GM18907 (cell line): ENCODE data around the gene CTDNEP1.

ENCODE experiments used
- ATAC-seq: cut with Tn5 transposase; IDR thresholded peaks from one replicate; pipeline ENCODE4 v1.9.1; 2021; ENCODE audit warnings: mild to moderate bottlenecking, moderate library complexity; ENCODE audit not compliant: unreplicated experiment

CTDNEP1 gene

DNA sequence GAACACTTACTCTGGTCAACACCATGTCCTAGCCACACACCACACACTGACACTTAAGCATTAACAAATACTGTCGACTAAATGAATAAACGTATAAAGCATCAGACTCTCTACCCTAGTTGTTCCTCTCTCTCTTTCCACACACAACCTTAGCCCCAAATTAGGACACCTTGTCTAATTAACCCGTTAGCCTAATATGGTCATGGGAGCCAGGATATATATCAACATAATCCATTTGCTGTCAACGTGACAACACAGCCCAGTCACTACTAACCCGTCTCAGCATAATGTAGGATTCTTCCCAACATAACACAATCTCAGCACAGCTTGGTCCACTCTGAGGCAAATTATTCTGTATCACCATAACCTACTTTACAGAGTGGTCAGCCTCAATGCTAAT, 19.4 kb downstream of the CTDNEP1 start:
- ATAC-seq: no peak

DNA sequence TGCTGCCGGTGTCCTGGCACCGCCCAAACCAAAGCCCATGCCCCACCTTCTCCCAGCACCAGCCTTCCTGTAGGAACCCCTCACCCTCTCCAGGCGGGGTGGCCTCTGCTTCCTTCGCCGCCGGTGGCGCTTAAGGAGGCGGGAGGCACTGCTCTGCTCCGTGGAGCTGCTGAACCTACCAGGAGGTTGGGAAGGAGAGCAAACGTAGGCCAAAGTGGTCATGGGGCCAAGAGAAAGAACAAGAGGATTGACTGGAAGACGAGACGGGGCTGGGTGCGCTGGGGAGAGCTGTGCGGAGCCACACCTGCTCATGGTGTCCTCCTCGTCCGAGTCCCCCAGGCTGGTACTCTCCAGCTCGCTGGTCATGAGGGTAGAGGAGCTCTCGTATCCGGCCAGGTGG, 22.0 kb downstream of the CTDNEP1 start:
- no peak for ATAC-seq

DNA sequence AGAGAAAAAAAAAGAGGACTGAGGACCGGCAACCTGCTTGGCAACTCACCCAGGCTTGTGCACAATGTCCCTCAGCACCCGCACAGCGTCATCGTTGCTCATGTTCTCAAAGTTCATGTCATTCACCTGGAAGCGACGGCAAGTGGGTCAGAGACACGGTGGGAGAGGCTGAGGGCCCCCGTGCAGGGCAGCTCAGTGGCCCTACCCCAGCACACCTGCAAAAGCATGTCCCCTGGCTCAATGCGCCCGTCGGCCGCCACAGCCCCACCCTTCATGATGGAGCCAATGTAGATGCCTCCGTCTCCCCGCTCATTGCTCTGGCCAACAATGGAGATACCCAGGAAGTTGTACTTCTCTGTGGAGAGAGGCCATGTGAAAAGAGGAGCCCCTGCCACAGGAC, 22.6 kb downstream of the CTDNEP1 start:
- ATAC-seq: no peak

DNA sequence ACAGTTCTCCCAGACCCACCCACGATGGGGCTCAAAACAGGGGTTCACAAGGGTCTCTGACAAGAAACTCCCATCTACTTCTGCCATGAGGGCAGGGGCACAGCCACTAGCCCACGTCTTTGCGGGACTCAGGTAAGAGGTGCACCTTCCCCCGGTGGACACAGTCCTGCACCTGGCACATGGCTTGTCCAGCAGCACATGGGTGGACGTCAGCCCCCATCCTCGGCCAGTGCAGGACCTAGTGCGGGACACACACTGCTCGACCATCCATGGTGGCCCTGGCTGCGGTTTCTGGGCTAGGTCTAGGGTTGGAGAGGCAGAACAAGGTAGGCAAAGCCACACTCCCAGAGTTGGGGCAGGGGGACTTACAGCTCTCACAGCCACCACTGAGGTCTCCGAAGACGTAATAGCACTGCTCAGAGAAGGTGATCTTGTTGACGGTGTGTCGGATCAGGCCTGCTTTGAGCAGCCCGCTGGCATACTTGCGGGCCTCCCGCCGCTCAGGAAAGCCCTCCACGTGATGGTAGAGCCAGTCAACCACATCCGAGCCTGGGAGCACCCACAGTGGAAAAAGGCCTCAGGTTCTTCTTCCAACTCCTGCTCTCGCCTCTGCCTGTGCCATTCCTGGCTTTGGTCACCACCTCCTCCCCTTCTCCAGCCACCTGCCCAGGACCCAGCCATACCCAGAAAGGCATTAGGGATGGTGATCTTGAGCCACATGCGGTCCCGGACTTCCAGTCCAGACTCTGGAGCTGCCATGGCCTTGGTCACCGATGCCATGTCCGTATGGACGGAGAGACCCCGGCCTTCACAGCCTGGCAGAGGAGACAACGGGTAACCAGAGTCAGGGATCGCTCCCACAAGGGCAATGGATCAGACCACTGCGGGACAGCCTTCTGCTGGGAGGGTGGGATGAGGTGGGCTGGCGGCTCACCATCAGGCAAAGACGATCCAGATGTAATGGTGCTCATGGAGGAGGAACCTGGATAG, 24.5 kb downstream of the CTDNEP1 start:
- ATAC-seq: no peak

DNA sequence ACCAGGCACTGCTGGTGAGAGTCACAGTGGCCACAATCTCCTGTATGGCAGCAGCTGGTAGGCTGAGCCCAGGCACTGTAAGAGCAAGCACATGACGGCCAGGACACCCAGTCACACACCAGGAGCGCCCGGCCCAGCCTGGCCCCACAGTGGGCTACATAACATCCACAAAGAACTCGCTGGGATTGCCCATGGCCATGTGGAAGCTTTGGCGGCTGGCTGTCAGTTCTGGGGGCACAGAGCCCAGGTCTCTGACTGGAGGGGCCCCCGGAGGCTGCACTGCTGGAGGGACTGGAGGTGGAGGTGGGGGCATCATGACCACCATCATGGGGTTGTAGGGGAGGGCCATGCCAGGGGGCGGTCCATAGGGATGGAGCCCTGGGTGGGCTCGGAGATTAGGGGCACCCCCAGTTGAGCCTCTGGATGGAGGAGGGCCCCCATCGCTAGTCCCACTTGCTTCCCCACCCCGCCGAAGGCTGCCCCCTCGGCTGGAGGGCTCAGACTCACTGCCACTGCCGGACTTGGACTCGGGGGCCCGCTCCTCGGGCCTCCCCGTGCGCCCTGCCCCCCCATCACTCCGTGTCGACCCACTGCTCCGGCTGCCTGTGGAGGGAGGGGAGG, 25.7 kb downstream of the CTDNEP1 start:
- ATAC-seq: no peak

DNA sequence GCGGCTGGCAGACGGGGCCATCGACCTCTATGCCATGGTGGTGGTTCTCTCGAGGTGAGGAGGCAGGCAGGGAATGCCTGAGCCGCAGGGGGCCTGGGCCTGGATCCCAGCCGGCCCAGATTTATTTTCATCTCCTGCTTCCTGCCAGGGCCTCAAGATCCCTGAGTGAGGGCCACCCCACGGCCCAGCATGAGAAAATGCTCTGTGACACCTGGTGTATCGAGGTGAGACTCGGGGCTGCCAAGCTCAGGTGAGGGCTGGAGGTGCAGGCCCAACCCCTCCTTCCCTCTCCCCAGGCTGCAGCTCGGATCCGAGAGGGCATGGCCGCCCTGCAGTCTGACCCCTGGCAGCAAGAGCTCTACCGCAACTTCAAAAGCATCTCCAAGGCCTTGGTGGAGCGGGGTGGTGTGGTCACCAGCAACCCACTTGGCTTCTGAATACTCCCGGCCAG, 26.8 kb downstream of the CTDNEP1 start:
- ATAC-seq: no peak

DNA sequence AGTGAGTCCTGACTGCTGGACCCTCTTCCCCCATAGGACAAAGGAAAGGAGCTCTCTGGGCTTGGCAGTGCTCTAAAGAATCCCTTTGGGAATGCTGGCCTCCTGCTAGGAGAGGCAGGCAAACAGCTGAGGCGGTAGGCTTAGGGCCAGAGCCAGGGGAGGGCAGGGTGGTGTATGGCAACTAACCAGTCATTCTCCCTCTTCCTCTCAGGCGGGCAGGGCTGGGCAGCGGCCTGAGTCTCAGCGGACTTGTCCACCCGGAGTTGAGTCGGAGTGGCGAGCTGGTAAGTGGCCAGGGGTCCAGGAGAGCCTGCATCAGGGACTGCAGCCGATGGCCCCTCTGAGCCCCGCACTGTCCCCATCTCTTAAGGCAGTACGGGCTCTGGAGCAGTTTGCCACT, 27.4 kb downstream of the CTDNEP1 start:
- ATAC-seq: no peak

DNA sequence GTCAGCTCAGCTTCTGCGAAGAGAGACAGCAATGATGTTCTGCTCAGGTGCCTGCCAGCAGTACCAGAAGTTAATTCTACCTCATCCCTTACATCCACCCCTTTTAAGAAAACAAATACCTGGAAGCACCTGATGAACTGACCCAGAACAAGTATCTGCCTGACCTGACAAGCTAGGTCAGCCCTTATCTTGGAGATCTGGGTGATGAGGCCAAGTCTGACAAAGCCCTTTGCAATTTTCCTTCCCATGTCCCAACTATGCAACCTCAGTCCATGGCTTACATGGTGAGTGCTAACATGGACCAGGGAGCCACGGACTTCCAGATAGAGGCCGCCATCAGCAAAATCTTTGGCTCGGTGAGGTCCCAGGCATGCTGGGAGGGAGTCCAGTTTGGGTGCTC, 28.2 kb downstream of the CTDNEP1 start:
- ATAC-seq: no peak

DNA sequence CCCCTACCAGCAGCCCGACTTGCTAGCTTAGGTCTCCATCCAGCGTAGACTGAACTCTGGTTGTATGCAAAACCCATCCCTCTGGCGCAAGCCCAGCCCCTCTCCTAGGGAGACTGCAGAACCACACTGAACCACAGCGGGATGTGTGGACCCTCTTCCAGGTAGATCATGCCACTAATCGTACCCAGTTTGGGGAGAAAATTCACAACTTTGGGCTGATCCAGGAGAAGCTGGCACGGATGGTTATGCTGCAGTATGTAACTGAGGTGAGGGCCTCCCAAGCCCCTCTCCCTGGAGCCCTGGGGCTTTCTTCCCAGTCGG, 28.6 kb downstream of the CTDNEP1 start:
- no peak for ATAC-seq

DNA sequence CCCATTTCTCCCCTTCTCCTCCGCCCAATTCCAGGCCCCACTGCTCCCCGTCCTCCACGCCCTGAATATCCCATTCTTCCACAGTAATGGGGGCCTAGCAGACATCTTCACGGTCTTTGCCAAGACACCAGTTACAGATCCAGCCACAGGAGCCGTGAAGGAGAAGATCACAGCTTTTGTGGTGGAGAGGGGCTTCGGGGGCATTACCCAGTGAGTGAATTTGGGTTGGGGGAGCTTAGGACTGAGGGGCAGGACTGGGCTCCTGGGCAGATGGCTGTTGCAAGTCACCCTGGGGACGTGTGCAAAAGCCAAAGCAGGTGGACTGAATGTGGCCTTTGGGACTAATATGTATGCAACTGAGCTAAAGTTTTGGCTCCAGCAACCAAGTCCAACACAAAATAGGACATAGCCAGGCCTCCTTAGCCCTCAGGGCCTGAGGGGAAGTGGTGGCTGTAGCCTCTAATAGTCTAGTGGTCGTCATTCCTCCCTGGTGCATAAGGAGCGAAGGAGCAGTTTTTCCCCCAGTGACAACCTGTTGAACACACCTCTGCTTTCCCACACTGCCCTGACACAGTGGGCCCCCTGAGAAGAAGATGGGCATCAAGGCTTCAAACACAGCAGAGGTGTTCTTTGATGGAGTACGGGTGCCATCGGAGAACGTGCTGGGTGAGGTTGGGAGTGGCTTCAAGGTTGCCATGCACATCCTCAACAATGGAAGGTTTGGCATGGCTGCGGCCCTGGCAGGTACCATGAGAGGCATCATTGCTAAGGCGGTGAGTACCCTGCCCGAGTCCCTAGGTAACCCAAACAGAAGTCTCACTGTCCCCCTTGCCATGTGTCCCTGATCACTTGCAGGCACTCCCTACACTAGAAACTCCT, 29.2 kb downstream of the CTDNEP1 start:
- ATAC-seq: no peak

DNA sequence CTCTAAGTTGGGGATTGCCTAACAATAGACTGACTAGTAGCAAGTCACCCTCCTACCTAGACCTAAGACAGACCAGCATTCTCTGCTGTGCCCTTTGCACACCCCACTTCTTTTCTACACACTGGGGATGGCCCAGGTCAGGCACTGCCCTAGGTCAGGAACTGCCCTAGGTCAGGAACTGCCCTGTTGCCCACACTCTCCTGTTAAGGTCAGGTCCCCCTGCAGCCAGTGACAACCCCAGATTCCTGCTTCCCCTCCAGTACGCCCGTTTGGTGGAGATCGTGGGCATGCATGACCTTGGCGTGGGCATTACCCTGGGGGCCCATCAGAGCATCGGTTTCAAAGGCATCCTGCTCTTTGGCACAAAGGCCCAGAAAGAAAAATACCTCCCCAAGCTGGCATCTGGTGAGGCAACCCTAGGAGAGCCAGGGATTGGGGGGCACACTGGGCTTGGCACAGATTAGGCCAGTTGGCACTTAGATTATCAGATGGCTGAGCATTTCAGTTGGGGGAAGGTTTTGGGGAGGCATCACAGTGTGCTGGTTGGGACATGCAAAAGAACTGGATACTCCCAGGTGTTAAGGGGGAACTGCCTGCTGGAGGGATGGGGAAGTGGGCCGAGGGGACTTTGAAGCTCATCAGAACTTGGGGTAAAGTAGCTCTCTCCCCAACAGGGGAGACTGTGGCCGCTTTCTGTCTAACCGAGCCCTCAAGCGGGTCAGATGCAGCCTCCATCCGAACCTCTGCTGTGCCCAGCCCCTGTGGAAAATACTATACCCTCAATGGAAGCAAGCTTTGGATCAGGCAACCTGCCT, 30.0 kb downstream of the CTDNEP1 start:
- ATAC-seq: no peak

DNA sequence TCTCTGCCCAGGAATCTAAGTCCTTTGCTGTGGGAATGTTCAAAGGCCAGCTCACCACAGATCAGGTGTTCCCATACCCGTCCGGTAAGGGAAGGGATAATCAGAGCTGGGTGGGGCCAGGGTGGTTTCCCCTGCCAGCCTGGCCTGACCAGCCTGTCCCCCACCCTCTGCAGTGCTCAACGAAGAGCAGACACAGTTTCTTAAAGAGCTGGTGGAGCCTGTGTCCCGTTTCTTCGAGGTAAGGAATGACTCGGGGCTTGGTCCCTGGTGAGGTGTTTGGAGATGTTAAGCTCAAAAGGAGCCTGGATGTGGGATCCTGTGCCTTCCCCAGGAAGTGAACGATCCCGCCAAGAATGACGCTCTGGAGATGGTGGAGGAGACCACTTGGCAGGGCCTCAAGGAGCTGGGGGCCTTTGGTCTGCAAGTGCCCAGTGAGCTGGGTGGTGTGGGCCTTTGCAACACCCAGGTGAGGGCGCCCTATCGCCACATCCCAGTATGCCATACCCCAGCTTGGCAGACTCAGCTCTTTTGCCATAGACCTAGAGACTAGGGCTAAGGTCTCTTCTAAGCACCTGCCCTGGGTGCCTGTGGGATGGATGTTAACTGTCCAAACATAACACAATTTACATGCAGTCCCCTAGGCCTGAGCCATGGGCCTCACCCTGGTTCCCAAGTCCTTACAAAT, 30.8 kb downstream of the CTDNEP1 start:
- ATAC-seq: no peak

DNA sequence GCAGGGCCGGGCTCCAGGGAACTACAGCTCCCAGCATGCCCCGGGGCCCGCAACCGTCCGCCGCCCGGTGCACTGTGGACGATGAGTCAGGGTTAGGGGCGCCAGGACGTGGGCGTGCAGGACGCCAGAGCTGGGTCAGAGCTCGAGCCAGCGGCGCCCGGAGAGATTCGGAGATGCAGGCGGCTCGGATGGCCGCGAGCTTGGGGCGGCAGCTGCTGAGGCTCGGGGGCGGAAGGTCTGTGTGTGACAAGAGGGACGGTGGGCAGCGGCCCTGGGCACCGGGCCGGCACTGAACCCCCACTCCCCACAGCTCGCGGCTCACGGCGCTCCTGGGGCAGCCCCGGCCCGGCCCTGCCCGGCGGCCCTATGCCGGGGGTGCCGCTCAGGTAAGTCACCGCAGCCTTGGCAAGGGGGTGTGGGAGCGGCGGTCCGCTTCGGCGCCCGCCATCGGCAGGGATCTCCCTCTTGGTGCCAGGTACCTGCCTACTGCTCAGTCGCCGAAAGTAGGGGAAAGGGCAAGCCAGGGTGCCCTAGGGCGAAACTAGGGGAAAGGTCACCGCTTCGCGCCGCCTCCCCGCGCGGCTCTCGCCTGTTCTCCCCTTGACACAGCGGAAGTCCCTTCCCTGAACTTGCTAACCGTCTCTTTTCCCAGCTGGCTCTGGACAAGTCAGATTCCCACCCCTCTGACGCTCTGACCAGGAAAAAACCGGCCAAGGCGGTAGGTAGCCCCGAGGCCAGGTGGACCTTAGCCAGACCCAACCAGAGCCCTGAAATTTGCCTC, 31.5 kb downstream of the CTDNEP1 start, which contains the start of the genes ACADVL and DLG4:
Gene ACADVL, plus strand, starts transcription at position 127 of the 781 bp plus-strand sequence. Its CDS starts 47 bp downstream, at position 174.
Gene DLG4, minus strand, starts transcription at position 25 of the 781 bp plus-strand sequence.
- ATAC-seq: peak; percentile 46

DNA sequence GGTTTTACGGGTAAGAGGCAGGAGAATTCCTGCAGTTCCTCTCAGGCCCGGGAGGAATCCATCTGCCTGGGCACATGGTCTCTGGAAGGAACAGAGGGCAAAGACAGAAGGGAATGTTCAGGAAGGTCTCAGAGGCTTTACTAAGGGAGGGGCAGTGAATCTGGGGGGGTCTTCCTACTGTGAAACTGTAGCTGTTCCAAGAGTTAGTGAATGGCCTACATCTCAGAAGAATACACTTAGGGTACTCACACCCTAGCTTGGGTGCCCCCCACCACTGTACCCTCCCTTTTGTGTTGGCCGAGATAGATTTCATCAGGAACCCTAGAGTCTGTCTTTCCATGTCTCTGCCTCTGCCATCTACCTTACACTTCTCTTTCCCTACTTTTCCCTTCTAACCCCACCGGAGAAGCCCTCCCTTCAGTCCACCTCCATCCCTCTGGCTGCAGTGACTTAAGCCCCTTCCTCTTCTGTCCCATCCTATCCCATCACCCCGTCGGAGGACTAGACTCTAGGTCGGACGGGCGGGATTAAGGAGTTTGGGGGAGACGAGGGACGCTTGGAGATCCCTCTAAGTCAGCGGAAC, 32.2 kb downstream of the CTDNEP1 start:
- ATAC-seq: no peak

DNA sequence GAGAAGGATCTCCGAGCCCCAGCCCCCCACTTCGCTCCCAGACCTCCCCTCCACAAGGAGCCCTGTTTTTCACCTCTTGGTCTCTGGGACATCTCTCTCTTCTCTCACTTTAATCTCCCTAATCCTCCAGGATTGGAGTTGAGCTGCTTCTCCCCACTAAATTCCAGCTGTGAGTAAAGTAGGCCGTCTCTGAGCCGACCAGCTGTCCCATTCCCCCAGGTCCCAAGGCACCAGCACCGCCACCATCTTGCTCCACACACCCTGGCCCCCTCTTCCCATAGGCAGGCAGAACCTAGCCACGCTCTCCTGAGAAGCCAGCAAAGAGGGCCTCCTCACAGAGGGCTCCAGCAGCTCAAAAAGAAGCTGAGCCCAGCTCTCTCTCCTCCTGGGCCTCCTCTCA, 32.8 kb downstream of the CTDNEP1 start:
- no peak for ATAC-seq

DNA sequence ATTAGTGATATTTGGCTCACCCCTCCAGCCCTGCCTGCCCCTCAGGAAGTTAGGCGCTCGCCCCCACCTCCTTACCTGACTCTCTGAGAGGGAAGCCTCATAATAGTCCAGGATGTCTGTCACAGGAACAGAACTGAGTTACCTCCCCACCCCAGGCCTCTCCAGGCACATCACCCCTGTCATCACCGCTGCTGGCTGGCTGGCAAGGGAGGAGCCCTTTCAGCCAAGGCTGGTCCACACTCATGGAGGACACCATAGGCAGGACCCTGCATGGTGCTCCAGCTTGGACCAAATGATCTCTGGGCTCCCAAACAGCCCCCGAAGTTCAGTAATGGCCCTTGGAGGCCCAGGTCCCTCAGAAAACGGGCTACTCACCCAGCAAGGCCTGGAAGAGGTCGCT, 33.4 kb downstream of the CTDNEP1 start:
- no peak for ATAC-seq

DNA sequence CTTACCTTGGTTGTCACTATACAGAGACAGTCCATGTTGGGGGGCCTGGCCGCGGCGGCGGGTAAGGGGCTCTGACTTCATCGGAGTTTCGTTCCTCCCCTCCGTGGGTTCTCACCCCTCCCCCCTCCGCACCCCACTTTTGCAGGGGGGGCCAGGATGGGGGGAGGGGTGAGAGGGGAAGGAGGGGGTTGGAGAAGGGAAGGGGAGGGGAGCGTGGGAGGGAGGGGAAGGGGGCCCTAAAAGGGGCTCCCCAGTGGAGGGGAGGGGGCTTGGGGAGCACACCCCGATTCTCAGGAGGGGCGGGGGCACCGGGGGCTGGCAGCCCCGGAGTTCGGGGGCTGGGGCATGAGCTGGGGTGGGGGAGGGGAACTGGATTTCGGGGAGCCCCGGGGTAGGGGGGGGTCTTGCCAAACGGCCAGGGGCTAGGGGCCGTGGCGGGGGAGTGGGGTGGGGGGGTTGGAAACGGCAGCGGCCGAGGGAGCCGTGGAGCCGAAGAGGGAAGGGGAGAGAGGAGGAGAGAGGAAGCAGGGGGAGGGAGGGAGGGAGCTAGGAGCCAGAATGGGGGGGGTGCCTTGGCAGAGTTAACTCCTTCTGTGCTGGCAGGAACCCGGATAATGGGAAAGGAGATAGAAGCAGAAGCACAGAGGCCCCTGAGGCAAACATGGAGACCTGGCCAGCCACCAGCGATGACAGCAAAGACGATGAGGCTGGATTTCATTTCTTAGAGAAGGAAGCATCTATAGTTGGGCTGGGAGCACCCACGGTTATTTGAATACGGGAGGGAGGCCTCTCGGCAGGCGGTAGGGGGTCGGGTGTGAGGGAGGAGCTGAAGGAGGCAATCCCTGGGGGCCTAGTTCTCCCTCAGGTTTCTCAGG, 34.2 kb downstream of the CTDNEP1 start:
- no peak for ATAC-seq
